DND-41 (cell line): ENCODE results near the gene ITGA11.

ENCODE experiments used
- EZH2 ChIP-seq: IDR thresholded peaks from 3 replicates; pipeline ENCODE4 v1.6.1; 2012; ENCODE audit warnings: borderline replicate concordance, low read depth, mild to moderate bottlenecking, moderate library complexity, low read length, inconsistent platforms; ENCODE audit not compliant: severe bottlenecking
- TF ChIP-seq, protein P1 (sequence below): IDR thresholded peaks from 2 replicates; pipeline ENCODE4 v1.5.1; 2012; ENCODE audit warnings: borderline replicate concordance, low read length, moderate library complexity, mild to moderate bottlenecking; ENCODE audit not compliant: poor library complexity, severe bottlenecking; ENCODE audit errors: extremely low read depth

- TF ChIP-seq, protein P1, sequence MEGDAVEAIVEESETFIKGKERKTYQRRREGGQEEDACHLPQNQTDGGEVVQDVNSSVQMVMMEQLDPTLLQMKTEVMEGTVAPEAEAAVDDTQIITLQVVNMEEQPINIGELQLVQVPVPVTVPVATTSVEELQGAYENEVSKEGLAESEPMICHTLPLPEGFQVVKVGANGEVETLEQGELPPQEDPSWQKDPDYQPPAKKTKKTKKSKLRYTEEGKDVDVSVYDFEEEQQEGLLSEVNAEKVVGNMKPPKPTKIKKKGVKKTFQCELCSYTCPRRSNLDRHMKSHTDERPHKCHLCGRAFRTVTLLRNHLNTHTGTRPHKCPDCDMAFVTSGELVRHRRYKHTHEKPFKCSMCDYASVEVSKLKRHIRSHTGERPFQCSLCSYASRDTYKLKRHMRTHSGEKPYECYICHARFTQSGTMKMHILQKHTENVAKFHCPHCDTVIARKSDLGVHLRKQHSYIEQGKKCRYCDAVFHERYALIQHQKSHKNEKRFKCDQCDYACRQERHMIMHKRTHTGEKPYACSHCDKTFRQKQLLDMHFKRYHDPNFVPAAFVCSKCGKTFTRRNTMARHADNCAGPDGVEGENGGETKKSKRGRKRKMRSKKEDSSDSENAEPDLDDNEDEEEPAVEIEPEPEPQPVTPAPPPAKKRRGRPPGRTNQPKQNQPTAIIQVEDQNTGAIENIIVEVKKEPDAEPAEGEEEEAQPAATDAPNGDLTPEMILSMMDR, result no peak
- TF ChIP-seq EZH2, result no peak
Observed at GRCh38 chr15:68328964-68329363, 103.0 kb downstream of the ITGA11 start.
